GM12872 (cell line): ENCODE measurements around the gene CWC27.

ENCODE experiments used
- CTCF ChIP-seq: IDR thresholded peaks from 3 replicates; pipeline ENCODE4 v1.5.1; 2011; ENCODE audit warnings: low read depth, mild to moderate bottlenecking, low read length, moderate library complexity; ENCODE audit not compliant: insufficient read depth

CWC27 gene

GRCh38 chr5:64768358-64769312, at the start of gene CWC27, which contains the start of gene SREK1IP1:
CWC27 (plus strand) TSS chr5:64768930; CDS start chr5:64769147, 217 bp downstream.
SREK1IP1 (minus strand) TSS chr5:64768691; CDS start chr5:64768517, 174 bp downstream.
- 0 out of 3 replicates have a peak, but pooled peaks have one; percentile 12 for TF ChIP-seq CTCF

- TF ChIP-seq CTCF, result no peak
Observed at GRCh38 chr5:64722588-64722987, 46.1 kb upstream of the CWC27 start.

- no peak for TF ChIP-seq CTCF
Observed at GRCh38 chr5:64727150-64727549, 41.6 kb upstream of the CWC27 start.

- no peak for TF ChIP-seq CTCF
Observed at GRCh38 chr5:64742411-64742810, 26.3 kb upstream of the CWC27 start.

- no peak for TF ChIP-seq CTCF
Observed at GRCh38 chr5:64742821-64743220, 25.9 kb upstream of the CWC27 start.

- no peak for TF ChIP-seq CTCF
Observed at GRCh38 chr5:64744914-64745313, 23.8 kb upstream of the CWC27 start.

GRCh38 chr5:64746446-64746845, 22.3 kb upstream of the CWC27 start:
- no peak for TF ChIP-seq CTCF
